Uterus (tissue), 4 donors: ENCODE measurements around the gene THSD1. TPM values are rescaled to one million over a fixed set of nuclear protein-coding genes. Genes with fewer than 3 reads are reported as not detected.

Experiments used
- DNase-seq, 2 donors: peaks; one replicate each; pipeline ENCODE4 v3.0.0-alpha.2; 2019 to 2020
- H3K27ac ChIP-seq, 2 donors: fragments of 200-600 bp; sonication (generic); 1 replicate in 1 of 2; 2 replicates in 1 of 2; pipeline ENCODE4 v1.5.1; 2016 to 2018
- H3K27me3 ChIP-seq, 2 donors: fragments of 200-600 bp; sonication (generic); one replicate each; pipeline ENCODE4 v1.5.1; 2018 to 2019; ENCODE audit warnings: control low read depth in 1 of 2
- H3K36me3 ChIP-seq, 2 donors: fragments of 200-600 bp; sonication (generic); one replicate each; pipeline ENCODE4 v1.5.1; 2019; ENCODE audit warnings: control low read depth in 1 of 2
- H3K4me1 ChIP-seq, 2 donors: fragments of 200-600 bp; sonication (generic); one replicate each; pipeline ENCODE4 v1.5.1; 2018 to 2019; ENCODE audit warnings: control low read depth in 1 of 2
- H3K4me3 ChIP-seq, 2 donors: fragments of 200-600 bp; sonication (generic); 1 replicate in 1 of 2; 2 replicates in 1 of 2; pipeline ENCODE4 v1.5.1; 2018 to 2019; ENCODE audit warnings: mild to moderate bottlenecking in 1 of 2
- H3K9me3 ChIP-seq, 2 donors: fragments of 200-600 bp; sonication (generic); one replicate each; pipeline ENCODE4 v1.5.1; 2019; ENCODE audit warnings: control low read depth in 1 of 2
- CTCF ChIP-seq, 4 experiments: fragments of 200-600 bp in 2 of 4; fragments of 450-650 bp in 2 of 4; sonication (generic) in 2 of 4; IDR thresholded peaks; one replicate each; pipeline ENCODE4 v1.5.1; 2016 to 2019; ENCODE audit warnings: antibody characterized with exemption in 4 of 4, mild to moderate bottlenecking in 2 of 4, moderate library complexity in 1 of 4
- POLR2A ChIP-seq, 2 donors: fragments of 450-650 bp; IDR thresholded peaks; one replicate each; pipeline ENCODE4 v1.6.1; 2016; ENCODE audit warnings: antibody characterized with exemption in 2 of 2, mild to moderate bottlenecking in 1 of 2, moderate library complexity in 1 of 2
- intact Hi-C: fragments of 100-400 bp; cut with DNase I; formaldehyde crosslinking; loops from one replicate; pipeline ENCODE4 v1.15.1; 2023; ENCODE audit warnings: low total_unique reads
- total RNA-seq, 4 donors: library from RNA; depleted of rRNA in 3 of 4; stranded (reverse); fragments of >200 nt in 3 of 4; gene quantifications; one replicate each; pipeline versions ENCODE4 v1.1.0 to v1.2.4, GENCODE V29; 2014 to 2023
- donor health status: DM: yes; HTN: yes; CAD: no.

Gene THSD1
- total RNA-seq, 4 donors from 2014 or later = 5.3 to 31.2 (median 20.1) TPM

GRCh38 chr13:52361225-52361624 is 44.7 kb downstream of the THSD1 start:
- intact Hi-C loops = no loop called here
- no peak for DNase-seq
- no peaks in the 10 kb centered on the region for H3K36me3 ChIP-seq
- no peaks in the 10 kb centered on the region for H3K4me1 ChIP-seq
- no peaks in the 10 kb centered on the region for H3K9me3 ChIP-seq
- no peak for TF ChIP-seq CTCF (IDR thresholded peaks at IDR 0.05)
- H3K4me3 ChIP-seq = no peak overlapping the region
- H3K27me3 ChIP-seq = no peaks in the 10 kb centered on the region
- H3K27ac ChIP-seq = no peak overlapping the region

- no peaks in the 10 kb centered on the region for H3K36me3 ChIP-seq
- H3K27me3 ChIP-seq = no peaks in the 10 kb centered on the region
- H3K4me1 ChIP-seq = no peaks in the 10 kb centered on the region
- no peak overlapping the region for H3K4me3 ChIP-seq
- H3K9me3 ChIP-seq = no peaks in the 10 kb centered on the region
- H3K27ac ChIP-seq = no peak overlapping the region
- TF ChIP-seq CTCF (IDR thresholded peaks at IDR 0.05) = no peak
- no peak for TF ChIP-seq POLR2A (IDR thresholded peaks at IDR 0.05)
- no peak for DNase-seq
- intact Hi-C loops = no loop called here
These were observed 46.4 kb downstream of the THSD1 start for GRCh38 chr13:52359534-52359933.

GRCh38 chr13:52356327-52356726 is 49.6 kb downstream of the THSD1 start:
- DNase-seq = no peak
- H3K9me3 ChIP-seq = no peaks in the 10 kb centered on the region
- intact Hi-C loops = no loop called here
- H3K4me3 ChIP-seq = no peak overlapping the region
- H3K36me3 ChIP-seq = no peaks in the 10 kb centered on the region
- no peaks in the 10 kb centered on the region for H3K4me1 ChIP-seq
- no peak for TF ChIP-seq CTCF (IDR thresholded peaks at IDR 0.05)
- TF ChIP-seq POLR2A (IDR thresholded peaks at IDR 0.05) = no peak
- H3K27me3 ChIP-seq = no peaks in the 10 kb centered on the region
- H3K27ac ChIP-seq = no peak overlapping the region

- TF ChIP-seq POLR2A (IDR thresholded peaks at IDR 0.05) = no peak
- TF ChIP-seq CTCF (IDR thresholded peaks at IDR 0.05) = no peak
- intact Hi-C loops = no loop called here
- no peak for DNase-seq
- Histone ChIP-seq H3K36me3 (no peaks in the 10 kb centered on the region), H3K4me3 (no peak overlapping the region), H3K9me3 (no peaks in the 10 kb centered on the region), H3K4me1 (no peaks in the 10 kb centered on the region), H3K27ac (no peak overlapping the region), H3K27me3 (no peaks in the 10 kb centered on the region)
These were observed 52.8 kb downstream of the THSD1 start for GRCh38 chr13:52353193-52353592.

GRCh38 chr13:52348983-52349780 is 56.8 kb downstream of the THSD1 start:
- no peak for DNase-seq
- TF ChIP-seq POLR2A (IDR thresholded peaks at IDR 0.05) = no peak
- no peak for TF ChIP-seq CTCF (IDR thresholded peaks at IDR 0.05)
- Histone ChIP-seq H3K4me3 (no peak overlapping the region), H3K27ac (no peak overlapping the region), H3K36me3 (no peaks in the 10 kb centered on the region), H3K9me3 (no peaks in the 10 kb centered on the region), H3K27me3 (no peaks in the 10 kb centered on the region), H3K4me1 (no peaks in the 10 kb centered on the region)
- intact Hi-C loops = no loop called here
